Smooth muscle cell (in vitro differentiated cells): ENCODE measurements around the gene GRK4. TPM values are rescaled to one million over a fixed set of nuclear protein-coding genes. Genes with fewer than 3 reads are reported as not detected.

Source experiments
- DNase-seq: peaks from one replicate; lab custom pipeline; 2025; ENCODE audit not compliant: unreplicated experiment; lab: John Stamatoyannopoulos, UW
- H2AFZ ChIP-seq: fragments of 200-600 bp; sonication (generic); 2 replicates; pipeline ENCODE4 v1.6.0; 2016; ENCODE audit warnings: antibody characterized with exemption, low read depth, mild to moderate bottlenecking
- H3F3A ChIP-seq: fragments of 200-600 bp; sonication (generic); 2 replicates; pipeline ENCODE4 v1.6.0; 2017; ENCODE audit warnings: antibody characterized with exemption, low read depth
- H3K27ac ChIP-seq: fragments of 200-600 bp; sonication (generic); 2 replicates; pipeline ENCODE4 v1.5.1; 2016; ENCODE audit warnings: low read depth, mild to moderate bottlenecking
- H3K27me3 ChIP-seq: fragments of 200-600 bp; sonication (generic); 2 replicates; pipeline ENCODE4 v1.6.1; 2016; ENCODE audit warnings: low read depth, mild to moderate bottlenecking
- H3K36me3 ChIP-seq: fragments of 200-600 bp; sonication (generic); 2 replicates; pipeline ENCODE4 v1.5.1; 2016; ENCODE audit warnings: low read depth
- H3K4me1 ChIP-seq: fragments of 200-600 bp; sonication (generic); 2 replicates; pipeline ENCODE4 v1.5.1; 2016; ENCODE audit warnings: low read depth
- H3K4me2 ChIP-seq: fragments of 200-600 bp; sonication (generic); 2 replicates; pipeline ENCODE4 v1.6.0; 2016; ENCODE audit warnings: mild to moderate bottlenecking
- H3K4me3 ChIP-seq: fragments of 200-600 bp; sonication (generic); 2 replicates; pipeline ENCODE4 v1.5.1; 2016; ENCODE audit warnings: mild to moderate bottlenecking
- H3K79me2 ChIP-seq: fragments of 200-600 bp; sonication (generic); 2 replicates; pipeline ENCODE4 v1.6.0; 2016; ENCODE audit warnings: low read depth, mild to moderate bottlenecking
- H3K9ac ChIP-seq: fragments of 200-600 bp; sonication (generic); 2 replicates; pipeline ENCODE4 v1.6.0; 2016; ENCODE audit warnings: low read depth
- H3K9me3 ChIP-seq: fragments of 200-600 bp; sonication (generic); replicated peaks from 2 replicates; pipeline ENCODE4 v1.5.1; 2016; ENCODE audit warnings: low read depth
- H4K20me1 ChIP-seq: fragments of 200-600 bp; sonication (generic); 2 replicates; pipeline ENCODE4 v1.6.0; 2016; ENCODE audit warnings: low read depth
- WGBS: methylation state at CpG from one replicate; pipeline ENCODE4 v1.1.7; 2016; ENCODE audit warnings: low lambda C conversion rate; 5-methylcytosine and 5-hydroxymethylcytosine counted together
- polyA plus RNA-seq: library from polyadenylated mRNA; unstranded; fragments of >200 nt; fragmentation: Nextera tagmentation; extraction: Ambion mirVana; gene quantifications from 2 replicates; pipeline ENCODE4 v1.2.1, GENCODE V29; 2016
- total RNA-seq: library from RNA; depleted of rRNA; stranded (reverse); fragments of >200 nt; gene quantifications from 2 replicates; pipeline ENCODE4 v1.2.3, GENCODE V29; 2014
- TF ChIP-seq, protein P1 (sequence below): fragments of 200-600 bp; sonication (generic); IDR thresholded peaks from 2 replicates; pipeline ENCODE4 v1.5.1; 2017; ENCODE audit warnings: borderline replicate concordance, mild to moderate bottlenecking, antibody characterized with exemption; ENCODE audit not compliant: insufficient read depth, poor library complexity, severe bottlenecking

GRK4 gene
- total and polyA plus RNA-seq, 2 experiments from 2014 or later = 5.2 to 6.9 TPM

DNA sequence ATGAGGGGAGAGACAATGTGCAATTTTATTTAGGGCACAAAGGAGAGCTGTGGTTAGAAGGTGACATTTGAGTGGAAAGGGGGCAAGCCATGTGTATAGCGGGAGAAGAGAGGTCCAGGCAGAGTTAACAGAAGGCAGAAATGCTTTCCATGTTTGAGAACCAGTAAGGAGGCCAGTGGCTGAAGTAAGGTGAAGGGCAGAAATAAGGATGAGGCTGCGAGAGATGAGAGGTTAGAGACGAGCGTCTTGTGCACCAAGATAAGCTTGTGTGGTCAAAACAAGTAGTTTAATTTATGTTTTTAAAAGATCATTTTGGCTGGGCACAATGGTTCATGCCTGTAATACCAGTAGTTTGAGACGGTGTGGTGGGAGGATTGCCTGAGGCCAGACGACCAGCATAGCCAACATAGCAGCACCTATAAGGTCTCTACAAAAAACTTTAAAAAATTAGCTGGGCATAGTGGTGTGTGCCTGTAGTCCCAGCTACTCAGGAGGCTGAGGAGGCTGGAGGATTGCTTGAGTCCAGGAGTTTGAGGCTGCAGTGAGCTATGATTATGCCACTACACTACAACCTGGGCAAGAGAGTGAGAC is 119.6 kb downstream of the GRK4 start:
- Histone ChIP-seq H2AFZ (no peak overlapping the region), H3F3A (no peaks in the 10 kb centered on the region), H3K27ac (no peak overlapping the region), H3K9me3 (no peaks in the 10 kb centered on the region), H3K4me3 (no peak overlapping the region), H3K4me1 (no peaks in the 10 kb centered on the region), H3K9ac (no peak overlapping the region), H3K27me3 (no peaks in the 10 kb centered on the region), H3K36me3 (no peaks in the 10 kb centered on the region), H4K20me1 (peaks cover 99% of the 10 kb centered on the region), H3K4me2 (no peak overlapping the region), H3K79me2 (peaks cover 72% of the 10 kb centered on the region)
- TF ChIP-seq, protein P1, sequence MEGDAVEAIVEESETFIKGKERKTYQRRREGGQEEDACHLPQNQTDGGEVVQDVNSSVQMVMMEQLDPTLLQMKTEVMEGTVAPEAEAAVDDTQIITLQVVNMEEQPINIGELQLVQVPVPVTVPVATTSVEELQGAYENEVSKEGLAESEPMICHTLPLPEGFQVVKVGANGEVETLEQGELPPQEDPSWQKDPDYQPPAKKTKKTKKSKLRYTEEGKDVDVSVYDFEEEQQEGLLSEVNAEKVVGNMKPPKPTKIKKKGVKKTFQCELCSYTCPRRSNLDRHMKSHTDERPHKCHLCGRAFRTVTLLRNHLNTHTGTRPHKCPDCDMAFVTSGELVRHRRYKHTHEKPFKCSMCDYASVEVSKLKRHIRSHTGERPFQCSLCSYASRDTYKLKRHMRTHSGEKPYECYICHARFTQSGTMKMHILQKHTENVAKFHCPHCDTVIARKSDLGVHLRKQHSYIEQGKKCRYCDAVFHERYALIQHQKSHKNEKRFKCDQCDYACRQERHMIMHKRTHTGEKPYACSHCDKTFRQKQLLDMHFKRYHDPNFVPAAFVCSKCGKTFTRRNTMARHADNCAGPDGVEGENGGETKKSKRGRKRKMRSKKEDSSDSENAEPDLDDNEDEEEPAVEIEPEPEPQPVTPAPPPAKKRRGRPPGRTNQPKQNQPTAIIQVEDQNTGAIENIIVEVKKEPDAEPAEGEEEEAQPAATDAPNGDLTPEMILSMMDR = no peak
- no peak for DNase-seq
- 83% methylated on average over 6 of the region's 6 CpGs for WGBS

DNA sequence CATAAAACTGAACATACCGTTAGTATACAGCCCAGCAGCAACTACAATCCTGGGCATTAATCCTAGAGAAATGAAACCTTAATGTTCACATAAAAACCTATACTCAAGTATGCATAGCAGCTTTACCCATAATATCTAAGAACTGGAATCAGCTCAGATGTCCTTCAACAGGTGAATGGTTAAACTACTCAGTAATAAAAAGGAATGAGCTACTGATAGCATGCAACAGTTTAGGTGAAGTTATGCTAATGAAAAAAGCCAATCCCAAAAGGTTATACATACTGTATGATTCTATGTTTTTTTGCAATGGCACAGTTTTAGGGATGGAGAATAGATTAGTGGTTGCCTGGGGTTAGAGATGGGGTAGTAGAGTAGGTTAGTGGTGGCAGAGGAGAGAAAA is 120.4 kb downstream of the GRK4 start:
- WGBS = 90% methylated on average over 1 of the region's 1 CpG
- H3F3A ChIP-seq = no peaks in the 10 kb centered on the region

GRCh38 chr4:3085948-3086670 is 122.7 kb downstream of the GRK4 start:
- peaks cover 94% of the 10 kb centered on the region for H4K20me1 ChIP-seq
- H3K36me3 ChIP-seq = peaks cover 6% of the 10 kb centered on the region
- no peak for DNase-seq
- H3K4me2 ChIP-seq = no peak overlapping the region
- TF ChIP-seq, protein P1 = no peak
- no peak overlapping the region for H3K9ac ChIP-seq
- no peaks in the 10 kb centered on the region for H3K27me3 ChIP-seq
- H3K27ac ChIP-seq = no peak overlapping the region
- no peak overlapping the region for H2AFZ ChIP-seq
- no peak overlapping the region for H3K4me3 ChIP-seq
- 93% methylated on average over 10 of the region's 10 CpGs for WGBS
- no peaks in the 10 kb centered on the region for H3K4me1 ChIP-seq
- H3K9me3 ChIP-seq = no peaks in the 10 kb centered on the region
- H3F3A ChIP-seq = no peaks in the 10 kb centered on the region
- peaks cover 46% of the 10 kb centered on the region for H3K79me2 ChIP-seq

More for the DNA sequence above, 120.4 kb downstream of the GRK4 start:
- peaks cover 99% of the 10 kb centered on the region for H4K20me1 ChIP-seq
- H3K9me3 ChIP-seq = no peaks in the 10 kb centered on the region
- peaks cover 5% of the 10 kb centered on the region for H3K36me3 ChIP-seq
- no peak overlapping the region for H3K4me2 ChIP-seq
- TF ChIP-seq, protein P1 = no peak
- no peak overlapping the region for H3K4me3 ChIP-seq
- no peak overlapping the region for H3K9ac ChIP-seq
- no peaks in the 10 kb centered on the region for H3K27me3 ChIP-seq
- H2AFZ ChIP-seq = no peak overlapping the region
- H3K4me1 ChIP-seq = no peaks in the 10 kb centered on the region
- H3K27ac ChIP-seq = no peak overlapping the region
- no peak for DNase-seq
- peaks cover 65% of the 10 kb centered on the region for H3K79me2 ChIP-seq
